Aorta (tissue), 5 donors: ENCODE results near the gene RIN2. TPM values are rescaled to one million over a fixed set of nuclear protein-coding genes. Genes with fewer than 3 reads are reported as not detected.

Experiments
- ATAC-seq: fragments of 200-7000 bp; cut with Tn5 transposase; one replicate; pipeline ENCODE4 v1.9.1; 2022; ENCODE audit warnings: moderate library complexity; ENCODE audit not compliant: low FRiP score
- DNase-seq, 2 donors: peaks; one replicate each; pipeline ENCODE4 v3.0.0-alpha.2; 2020
- H3K27ac ChIP-seq, 2 donors: one replicate each; pipeline ENCODE4 v1.5.1; 2013; ENCODE audit warnings: low read length in 2 of 2, mild to moderate bottlenecking in 2 of 2, moderate library complexity in 2 of 2, control low read depth in 1 of 2, inconsistent platforms in 1 of 2, low read depth in 1 of 2
- H3K27me3 ChIP-seq, 2 donors: one replicate each; pipeline ENCODE4 v1.6.1; 2013; ENCODE audit warnings: control low read depth in 1 of 2, low read length in 1 of 2, mild to moderate bottlenecking in 1 of 2, moderate library complexity in 1 of 2; ENCODE audit not compliant: insufficient read depth in 2 of 2, control insufficient read depth in 1 of 2
- H3K36me3 ChIP-seq, 2 donors: one replicate each; pipeline ENCODE4 v1.6.1; 2013; ENCODE audit warnings: control low read depth in 1 of 2, low read length in 1 of 2, mild to moderate bottlenecking in 1 of 2; ENCODE audit not compliant: insufficient read depth in 2 of 2, control insufficient read depth in 1 of 2
- H3K4me1 ChIP-seq, 2 donors: one replicate each; pipeline ENCODE4 v1.6.1; 2013; ENCODE audit warnings: low read length in 2 of 2, control low read depth in 1 of 2, mild to moderate bottlenecking in 1 of 2, moderate library complexity in 1 of 2; ENCODE audit not compliant: insufficient read depth in 2 of 2, control insufficient read depth in 1 of 2
- H3K4me3 ChIP-seq, 2 donors: one replicate each; pipeline ENCODE4 v1.5.1; 2013; ENCODE audit warnings: low read length in 2 of 2, control low read depth in 1 of 2, mild to moderate bottlenecking in 1 of 2
- H3K9me3 ChIP-seq: one replicate; pipeline ENCODE4 v1.6.1; 2013; ENCODE audit warnings: mild to moderate bottlenecking, low read length; ENCODE audit not compliant: control insufficient read depth
- WGBS, 2 donors: extraction: QIAGEN DNeasy Blood & Tissue Kit; methylation state at CpG; one replicate each; pipeline ENCODE4 v1.1.7; 2013; 5-methylcytosine and 5-hydroxymethylcytosine counted together
- intact Hi-C, 2 donors: fragments of 100-400 bp; cut with DNase I; formaldehyde crosslinking; loops; one replicate each; pipeline versions ENCODE4 v1.14.2 to v1.15.0; 2022
- long read RNA-seq, 2 donors: library from polyadenylated mRNA; unstranded; transcript quantifications; one replicate each; pipeline ENCODE4 v2.0.0, GENCODE V29; 2020 to 2021
- polyA plus RNA-seq, 2 donors: library from polyadenylated mRNA; stranded (reverse); fragments of 200-250 nt; gene quantifications; one replicate each; pipeline ENCODE4 v1.2.3, GENCODE V29; 2013
- total RNA-seq, 2 donors: library from RNA; stranded (reverse); fragmentation: NEBNext Ultra II Directional; extraction: Animal tissue kit (Norgen Biotek cat#: 25700); gene quantifications; one replicate each; pipeline ENCODE4 v1.2.1, GENCODE V29; 2021
- donor health status: healthy with polysubstance abuse.
- donor health status: Bipolar disorder and iron deficiency.
- donor health status: DM: no; HTN: no; CAD: no.
- donor health status: DM: no; HTN: no; CAD: no.
- donor health status: DM: yes; HTN: yes; CAD: no.

Gene RIN2
- total RNA-seq (100 to 1,000 TPM in 1 of 2 donors, 10 to 100 TPM in 1; 67.0 to 128 TPM), polyA plus RNA-seq (10 to 100 TPM; 17.0 to 24.7 TPM)
- long read RNA-seq, donor 1, partial matches to known transcripts = 31 of 60 reads
- long read RNA-seq, donor 1, other reads (novel, unspliced or antisense) = 29 of 60 reads
- long read RNA-seq, donor 2, partial matches to known transcripts = 26 of 83 reads
- long read RNA-seq, donor 2, other reads (novel, unspliced or antisense) = 55 of 83 reads

- peak in 1 of 2 donors; percentile 81 for DNase-seq
These were observed at the start of gene RIN2 for GRCh38 chr20:19758133-19758500. RIN2 (plus strand) TSS chr20:19758258; CDS start chr20:19889602, 131,344 bp downstream.

DNA sequence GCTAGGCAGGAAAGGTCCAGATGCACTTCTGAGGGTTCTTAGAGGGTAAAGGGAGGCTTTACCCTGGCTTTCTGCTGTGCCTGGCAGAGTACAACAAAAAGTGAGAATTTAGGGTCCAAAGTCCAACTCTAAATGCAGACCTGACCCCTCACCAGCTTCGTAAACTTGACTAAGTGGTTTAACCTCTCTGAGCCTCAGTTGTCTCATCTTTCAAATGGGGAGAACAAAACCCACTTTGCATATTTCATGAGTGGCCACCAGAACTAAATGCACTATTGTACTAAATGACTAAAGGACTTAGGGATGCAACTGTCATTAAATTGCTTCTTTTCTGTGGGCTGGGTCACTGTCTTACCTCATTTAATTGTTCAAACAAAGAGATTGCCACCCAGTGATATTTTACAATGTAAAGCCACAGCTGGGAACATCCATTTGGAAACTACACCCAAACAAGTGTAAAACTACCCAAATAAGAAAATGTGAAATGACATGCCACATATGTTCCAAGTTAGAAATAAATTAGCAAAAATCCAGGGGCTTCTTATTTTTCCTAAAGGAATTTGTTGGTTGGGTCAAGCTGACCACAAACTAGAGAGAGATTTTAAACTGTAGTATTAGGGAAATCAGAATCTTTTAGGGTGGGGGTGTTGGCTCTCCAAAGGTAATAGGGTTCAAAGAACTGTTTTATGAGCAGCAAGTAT, 48.3 kb upstream of the RIN2 start:
- Histone ChIP-seq H3K27me3 (no peaks in the 10 kb centered on the region), H3K4me1 (no peaks in the 10 kb centered on the region), H3K27ac (no peak overlapping the region), H3K9me3 (no peaks in the 10 kb centered on the region), H3K4me3 (no peak overlapping the region), H3K36me3 (no peaks in the 10 kb centered on the region)
- no peak for DNase-seq
- intact Hi-C loops = no loop called here
- WGBS, 2 donors = 98 to 100% methylated on average over 1 of the region's 1 CpG
- ATAC-seq = no peak

More at GRCh38 chr20:19758133-19758500, at the start of gene RIN2:
- Histone ChIP-seq H3K4me3 (peak within 1 kb of the TSS; percentile 59 to 90), H3K4me1 (no peaks in the 10 kb centered on the region), H3K27me3 (no peaks in the 10 kb centered on the region), H3K9me3 (no peaks in the 10 kb centered on the region), H3K36me3 (no peaks in the 10 kb centered on the region), H3K27ac (peak within 1 kb of the TSS; percentile 63 to 88)
- 1% methylated on average over 14 to 25 of the region's 25 CpGs for WGBS, 2 donors
- intact Hi-C loops = loop anchor here in 1 of 2 donors (5.0 kb wide), 1 partner anchor 66 kb away; no protein-coding TSS in a partner anchor
- ATAC-seq = peak; percentile 75

DNA sequence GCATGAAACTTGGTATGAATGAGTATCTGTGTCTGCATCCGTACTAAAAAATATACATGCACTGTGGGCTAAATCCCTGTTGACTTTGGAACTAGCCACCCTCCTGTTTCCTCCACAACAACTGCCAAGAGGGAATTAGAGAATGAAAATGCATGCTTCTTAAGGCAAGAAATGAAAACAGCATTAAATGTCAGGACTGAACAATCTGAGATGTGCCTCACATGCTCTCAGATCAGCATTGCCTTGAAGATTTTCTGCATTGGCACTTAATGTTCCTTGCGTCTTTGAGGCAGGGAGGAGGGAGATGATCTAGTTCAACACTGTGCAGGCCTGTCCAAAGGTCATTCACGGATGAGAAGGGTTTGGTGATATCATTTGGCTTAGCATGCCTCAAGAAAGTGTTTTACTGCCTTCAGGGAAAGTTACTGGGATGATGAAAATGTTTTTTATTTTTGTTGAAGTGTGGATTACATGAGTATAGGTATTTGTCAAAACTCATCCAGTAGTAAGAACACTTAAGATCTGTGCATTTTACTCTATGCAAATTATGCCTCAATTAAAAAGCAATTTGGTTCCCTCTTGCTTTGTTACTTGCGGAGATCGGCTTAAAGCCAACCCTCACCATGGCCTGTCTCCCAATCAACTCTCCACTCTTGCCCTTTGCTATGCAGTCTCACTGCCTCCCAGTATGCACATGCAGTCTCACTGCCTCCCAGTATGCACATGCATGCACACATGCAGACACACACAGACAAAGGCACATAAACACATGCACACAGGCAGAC, 47.5 kb upstream of the RIN2 start:
- Histone ChIP-seq H3K36me3 (no peaks in the 10 kb centered on the region), H3K4me1 (no peaks in the 10 kb centered on the region), H3K4me3 (no peak overlapping the region), H3K9me3 (no peaks in the 10 kb centered on the region), H3K27me3 (no peaks in the 10 kb centered on the region), H3K27ac (no peak overlapping the region)
- ATAC-seq = no peak
- intact Hi-C loops = no loop called here
- DNase-seq = no peak
- whole genome bisulfite sequencing, 2 donors = 39 to 41% methylated on average over 5 of the region's 5 CpGs

DNA sequence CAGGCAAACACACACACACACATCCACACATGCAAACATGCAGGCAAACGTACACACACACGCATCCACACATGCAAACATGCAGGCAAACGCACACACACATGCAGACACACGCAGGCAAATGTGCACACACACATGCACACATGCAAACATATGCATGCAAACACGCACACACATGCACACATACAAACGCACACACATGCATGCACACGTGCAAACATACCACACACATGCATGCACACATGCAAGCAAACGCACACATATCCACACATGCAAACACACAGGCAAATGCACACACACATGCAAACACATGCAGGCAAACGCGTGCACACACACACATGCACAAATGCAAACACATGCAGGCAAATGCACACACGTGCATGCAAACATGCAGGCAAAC, 46.9 kb upstream of the RIN2 start:
- intact Hi-C loops = no loop called here
- H3K27me3 ChIP-seq = no peaks in the 10 kb centered on the region
- ATAC-seq (no peak), DNase-seq (no peak)
- H3K36me3 ChIP-seq = no peaks in the 10 kb centered on the region
- H3K9me3 ChIP-seq = no peaks in the 10 kb centered on the region
- H3K27ac ChIP-seq = no peak overlapping the region
- no peaks in the 10 kb centered on the region for H3K4me1 ChIP-seq
- no peak overlapping the region for H3K4me3 ChIP-seq
- 90 to 95% methylated on average over 11 of the region's 11 CpGs for WGBS, 2 donors

GRCh38 chr20:19712721-19713260, 45.3 kb upstream of the RIN2 start:
- ATAC-seq (no peak), DNase-seq (no peak)
- Histone ChIP-seq H3K9me3 (no peaks in the 10 kb centered on the region), H3K4me1 (no peaks in the 10 kb centered on the region), H3K27ac (no peak overlapping the region), H3K27me3 (no peaks in the 10 kb centered on the region), H3K4me3 (no peak overlapping the region), H3K36me3 (no peaks in the 10 kb centered on the region)
- intact Hi-C loops = no loop called here
- WGBS, 2 donors = 57 to 72% methylated on average over 4 of the region's 4 CpGs

GRCh38 chr20:19713822-19714578, 44.1 kb upstream of the RIN2 start:
- 91 to 97% methylated on average over 2 of the region's 2 CpGs for WGBS, 2 donors
- intact Hi-C loops = no loop called here
- Histone ChIP-seq H3K36me3 (no peaks in the 10 kb centered on the region), H3K4me3 (no peak overlapping the region), H3K4me1 (no peaks in the 10 kb centered on the region), H3K9me3 (no peaks in the 10 kb centered on the region), H3K27me3 (no peaks in the 10 kb centered on the region), H3K27ac (no peak overlapping the region)
- ATAC-seq (no peak), DNase-seq (no peak)

- DNase-seq (no peak), ATAC-seq (no peak)
- intact Hi-C loops = no loop called here
- H3K4me1 ChIP-seq = no peaks in the 10 kb centered on the region
- H3K27ac ChIP-seq = no peak overlapping the region
- WGBS, 2 donors = 93 to 96% methylated on average over 1 of the region's 1 CpG
- no peaks in the 10 kb centered on the region for H3K9me3 ChIP-seq
- H3K27me3 ChIP-seq = no peaks in the 10 kb centered on the region
- H3K4me3 ChIP-seq = no peak overlapping the region
- H3K36me3 ChIP-seq = no peaks in the 10 kb centered on the region
These were observed 43.5 kb upstream of the RIN2 start for GRCh38 chr20:19714579-19714840.

DNA sequence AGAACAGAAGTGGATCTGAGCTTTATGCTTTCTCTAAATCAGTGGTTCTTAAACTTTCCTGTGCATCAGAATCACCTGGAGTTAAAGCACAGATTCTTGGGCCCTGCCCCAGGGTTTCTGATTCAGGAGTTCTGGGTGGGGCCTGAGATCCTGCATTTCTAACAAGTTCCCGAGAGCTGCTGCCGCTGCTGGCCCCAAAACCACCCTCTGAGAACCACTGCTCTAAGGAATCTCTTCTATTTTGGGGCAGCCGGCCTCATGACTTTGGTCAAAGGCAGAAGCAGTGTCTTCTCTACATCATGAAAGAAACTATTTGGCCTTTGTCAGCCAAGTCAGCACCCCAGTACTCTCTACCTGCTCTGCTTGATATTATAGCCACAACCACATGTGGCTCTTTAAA, 42.1 kb upstream of the RIN2 start:
- intact Hi-C loops = no loop called here
- 97 to 98% methylated on average over 3 of the region's 3 CpGs for WGBS, 2 donors
- H3K9me3 ChIP-seq = no peaks in the 10 kb centered on the region
- no peak overlapping the region for H3K4me3 ChIP-seq
- H3K36me3 ChIP-seq = no peaks in the 10 kb centered on the region
- DNase-seq (no peak), ATAC-seq (no peak)
- H3K27ac ChIP-seq = no peak overlapping the region
- no peaks in the 10 kb centered on the region for H3K4me1 ChIP-seq
- H3K27me3 ChIP-seq = no peaks in the 10 kb centered on the region
